Stimulated activated CD4-positive, alpha-beta T cell treated with anti-CD3 and anti-CD28 coated beads, Interleukin-12 subunit alpha, Interleukin-12 subunit beta, amount 100 ng/mL, for 48 hours (primary cell): Measurements from ENCODE around the gene HNRNPUL1.

ENCODE experiments used
- DNase-seq, 3 donors: peaks; one replicate each; pipeline ENCODE4 v3.0.0-alpha.2; 2020; ENCODE audit warnings: low read depth in 2 of 3, low spot score in 1 of 3

The HNRNPUL1 gene

DNA sequence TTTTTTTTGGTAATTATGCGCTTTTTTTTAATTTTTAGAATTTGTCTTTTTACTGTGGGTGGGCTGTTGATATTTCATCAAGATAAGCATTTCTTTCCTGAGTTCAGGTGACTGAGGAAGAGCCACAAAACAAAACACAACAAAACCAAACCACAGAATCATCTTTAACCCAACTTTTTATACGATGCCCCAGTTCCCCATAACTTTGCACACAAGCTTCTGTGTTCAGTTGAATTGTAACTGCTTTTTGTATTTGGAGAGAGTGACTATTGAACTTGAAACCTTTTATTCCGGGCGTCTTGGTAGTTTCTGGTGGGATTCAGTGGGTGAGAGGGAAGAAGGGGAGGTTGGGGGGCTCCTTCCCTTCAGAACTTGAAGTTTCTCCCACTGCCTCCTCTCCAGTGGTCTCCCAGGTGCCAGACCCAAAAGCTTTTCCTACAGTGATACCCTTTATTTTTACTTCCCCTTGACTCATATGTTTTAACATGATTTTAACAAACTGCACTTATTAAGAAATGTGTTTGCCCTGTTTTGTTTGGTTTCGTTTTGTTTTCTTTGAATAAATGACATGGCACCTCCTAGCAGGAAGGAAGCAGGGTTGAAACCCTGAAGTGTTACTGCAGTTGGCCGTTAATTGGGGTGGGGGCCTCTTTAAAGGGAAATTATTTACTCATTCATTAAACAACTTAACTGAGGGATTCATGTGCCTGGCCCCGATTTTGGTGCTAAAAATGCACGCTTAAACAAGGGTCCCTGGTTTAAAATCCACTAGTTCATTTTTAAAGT, 43.1 kb downstream of the HNRNPUL1 start:
- no peak for DNase-seq

DNA sequence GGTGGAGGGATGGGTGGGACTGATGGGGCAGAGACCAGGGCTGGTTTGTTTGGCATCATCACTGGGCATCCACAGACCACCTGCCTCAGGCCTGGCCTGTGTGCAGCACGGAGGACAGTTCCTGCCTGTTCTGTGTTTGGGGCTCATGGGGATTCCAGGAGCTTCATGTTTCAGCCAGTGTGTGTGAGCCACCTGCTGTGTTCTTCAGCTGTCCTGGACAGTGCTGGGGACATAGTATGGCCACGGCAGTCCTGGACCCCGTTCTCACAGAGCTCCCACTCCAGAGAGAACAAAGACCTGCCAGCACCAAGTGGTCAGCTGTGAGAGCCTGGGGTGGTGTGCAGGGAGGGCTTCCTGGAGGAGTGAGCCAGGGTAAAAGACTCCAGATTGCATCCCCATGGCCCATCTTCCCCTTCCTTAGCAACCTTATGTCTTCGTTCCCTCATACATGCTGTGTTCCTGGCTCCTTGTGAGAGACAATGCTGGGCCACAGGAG, 43.8 kb downstream of the HNRNPUL1 start:
- DNase-seq: no peak

DNA sequence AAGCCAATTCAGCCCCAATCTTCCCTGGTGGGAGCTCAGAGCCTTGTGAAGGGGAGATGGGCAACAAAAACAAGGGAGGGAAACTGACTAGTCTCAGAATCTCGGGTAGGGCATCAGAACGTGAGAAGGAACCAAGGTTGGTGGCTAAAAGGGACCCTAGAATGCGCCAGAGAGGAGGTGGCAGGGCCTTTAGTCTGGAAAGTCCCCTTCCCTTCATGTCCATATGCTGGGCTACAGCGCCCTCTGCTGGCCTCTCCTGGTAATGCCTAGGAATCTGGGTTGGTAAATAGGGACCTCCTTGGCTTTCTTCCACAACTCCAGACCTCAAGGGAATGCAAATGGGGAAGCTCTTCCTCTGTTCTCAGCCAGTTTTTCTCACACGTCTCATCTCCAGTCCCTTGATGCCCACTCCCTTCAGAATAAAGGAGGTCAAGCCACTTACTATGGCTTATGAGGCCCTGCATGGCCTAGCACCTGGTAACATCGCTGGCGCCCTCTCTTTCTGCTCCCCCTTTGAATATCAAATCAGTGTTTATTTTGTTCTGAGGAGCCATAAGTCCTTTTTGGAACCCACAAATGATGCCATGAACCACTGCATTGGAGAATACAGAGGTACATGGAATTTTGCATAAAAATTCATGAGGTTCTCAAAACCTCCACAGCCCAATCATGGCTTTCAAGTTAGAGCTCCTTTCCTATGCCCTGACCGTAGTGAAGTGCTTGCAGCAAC, 44.4 kb downstream of the HNRNPUL1 start:
- peak; percentile 87 to 98 (median 88) for DNase-seq

DNA sequence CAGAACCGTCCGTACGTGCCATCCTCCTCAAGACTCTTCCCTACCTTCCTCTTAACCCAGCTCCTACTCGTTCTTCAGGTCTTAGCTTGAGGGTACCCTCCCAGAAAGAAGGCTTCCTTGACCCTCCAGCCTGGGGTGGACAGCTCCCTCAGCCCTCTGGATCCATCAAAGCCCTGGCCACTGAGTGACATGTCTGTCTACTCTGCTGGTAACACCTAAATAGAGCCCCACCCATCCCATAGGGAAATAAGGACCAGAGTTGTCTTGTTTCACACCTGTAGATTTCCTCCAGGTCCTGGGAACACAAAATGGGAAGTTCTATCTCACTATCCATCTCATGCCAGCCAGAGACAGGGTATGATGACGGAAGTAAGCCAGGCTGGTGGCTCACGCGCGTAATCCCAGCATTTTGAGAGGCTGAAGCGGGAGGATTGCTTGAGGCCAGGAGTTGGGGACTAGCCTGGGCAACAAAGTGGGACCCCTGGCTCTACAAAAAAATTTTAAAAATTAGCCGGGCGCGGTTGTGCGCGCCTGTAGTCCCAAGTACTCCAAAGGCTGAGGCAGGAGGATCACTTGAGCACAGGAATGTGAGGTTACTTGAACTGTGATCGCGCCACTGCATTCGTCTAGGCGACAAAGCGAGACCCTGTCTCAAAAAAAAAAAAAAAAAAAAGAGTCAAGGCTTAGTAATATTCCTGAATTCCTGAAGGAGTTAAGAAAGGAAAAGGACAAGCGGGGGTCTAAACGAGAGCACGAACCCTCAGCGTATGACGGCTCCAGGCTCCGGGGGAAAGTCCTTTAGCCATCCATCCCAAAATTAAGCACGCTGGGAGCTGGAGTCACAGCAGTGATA, 45.2 kb downstream of the HNRNPUL1 start:
- no peak for DNase-seq

DNA sequence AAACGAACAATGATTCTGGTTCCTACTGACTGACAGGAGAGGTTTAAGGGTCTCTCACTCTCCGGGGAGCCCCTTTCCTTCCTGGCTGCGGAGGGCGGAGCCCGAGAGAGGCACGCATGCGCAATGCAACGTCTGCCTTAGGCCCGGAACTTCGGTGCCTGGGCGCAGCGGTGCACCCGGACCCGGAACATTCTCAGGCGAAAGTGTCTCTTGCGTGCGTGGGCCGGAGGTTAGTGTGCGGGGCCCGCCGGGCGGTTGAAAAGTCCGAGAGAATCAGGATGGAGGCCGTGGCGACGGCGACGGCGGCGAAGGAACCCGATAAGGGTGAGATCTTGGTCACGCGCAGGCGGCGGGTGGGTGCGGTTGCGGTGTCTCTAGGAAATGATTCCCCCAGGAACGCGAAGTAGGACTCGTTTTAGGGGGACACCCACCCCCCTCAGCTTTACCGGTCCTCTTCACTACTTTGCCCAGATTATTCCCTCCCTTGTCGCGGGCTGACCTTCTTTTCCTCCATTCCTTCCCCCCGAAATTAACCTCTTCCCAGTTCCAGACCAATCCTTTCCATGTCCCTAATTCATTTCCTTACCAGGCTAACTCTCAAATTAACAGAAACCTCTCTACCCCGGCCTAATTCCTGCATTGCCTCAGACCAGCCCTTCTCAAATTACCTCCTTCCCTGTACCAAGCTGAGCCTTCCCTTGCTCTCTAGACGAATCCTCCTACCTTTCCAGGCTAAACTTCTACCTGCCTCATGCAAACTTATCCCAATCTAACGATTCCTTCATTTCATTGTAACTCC, 46.1 kb downstream of the HNRNPUL1 start, which contains the start of gene CCDC97:
Gene CCDC97 (plus strand): TSS at position 140 of the 799 bp plus-strand sequence. CDS start 139 bp downstream, at position 279.
- DNase-seq: peak; percentile 79 to 85 (median 85)

DNA sequence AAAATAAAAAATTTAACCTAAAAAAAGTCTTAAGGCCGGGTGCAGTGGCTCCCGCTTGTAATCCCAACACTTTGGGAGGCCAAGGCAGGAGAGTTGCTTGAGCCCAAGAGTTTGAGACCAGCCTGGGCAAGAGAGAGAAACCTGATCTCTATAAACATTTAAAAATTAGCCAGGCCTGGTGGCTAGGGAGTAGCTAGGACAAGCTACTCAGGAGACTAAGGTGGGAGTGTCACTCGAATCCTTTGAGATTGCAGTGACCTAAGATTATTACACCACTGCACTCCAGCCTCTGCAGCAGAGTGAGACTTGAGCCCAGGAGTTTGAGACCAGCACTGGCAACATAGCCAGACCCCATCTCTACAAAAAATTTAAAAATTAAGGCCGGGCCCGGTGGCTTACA, 46.9 kb downstream of the HNRNPUL1 start:
- no peak for DNase-seq

DNA sequence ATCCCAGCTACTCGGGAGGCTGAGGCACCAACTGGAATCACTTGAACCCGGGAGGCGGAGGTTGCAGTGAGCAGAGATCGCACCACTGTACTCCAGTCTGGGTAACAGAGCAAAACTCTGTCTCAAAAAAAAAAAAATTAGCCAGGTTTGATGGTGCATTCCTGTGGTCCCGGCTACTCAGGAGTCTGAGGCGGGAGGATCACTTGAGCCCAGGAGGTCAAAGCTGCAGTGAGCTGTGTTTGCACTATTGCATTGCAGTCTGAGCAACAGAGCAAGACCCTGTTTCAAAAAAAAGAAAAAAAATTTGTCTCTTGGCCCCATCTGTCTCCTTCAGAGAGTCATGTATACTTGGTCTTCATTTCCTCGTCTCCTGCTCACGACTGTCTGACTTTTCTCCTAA, 47.4 kb downstream of the HNRNPUL1 start:
- DNase-seq: no peak

DNA sequence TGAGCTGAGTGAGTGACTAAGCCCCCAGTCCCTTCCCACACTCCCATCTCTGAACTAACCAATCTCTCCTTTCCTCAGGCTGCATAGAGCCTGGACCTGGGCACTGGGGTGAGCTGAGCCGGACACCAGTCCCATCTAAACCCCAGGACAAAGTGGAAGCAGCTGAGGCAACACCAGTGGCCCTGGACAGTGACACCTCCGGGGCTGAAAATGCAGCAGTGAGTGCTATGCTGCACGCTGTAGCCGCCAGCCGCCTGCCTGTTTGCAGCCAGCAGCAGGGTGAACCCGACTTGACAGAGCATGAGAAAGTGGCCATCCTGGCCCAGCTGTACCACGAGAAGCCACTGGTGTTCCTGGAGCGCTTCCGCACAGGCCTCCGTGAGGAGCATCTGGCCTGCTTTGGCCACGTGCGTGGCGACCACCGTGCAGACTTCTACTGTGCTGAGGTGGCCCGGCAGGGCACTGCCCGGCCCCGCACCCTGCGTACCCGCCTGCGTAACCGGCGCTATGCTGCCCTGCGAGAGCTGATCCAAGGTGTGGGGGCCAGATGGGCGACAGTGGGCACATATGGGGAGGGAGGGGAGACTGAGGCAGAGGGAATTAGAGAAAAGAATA, 52.2 kb downstream of the HNRNPUL1 start:
- DNase-seq: no peak

DNA sequence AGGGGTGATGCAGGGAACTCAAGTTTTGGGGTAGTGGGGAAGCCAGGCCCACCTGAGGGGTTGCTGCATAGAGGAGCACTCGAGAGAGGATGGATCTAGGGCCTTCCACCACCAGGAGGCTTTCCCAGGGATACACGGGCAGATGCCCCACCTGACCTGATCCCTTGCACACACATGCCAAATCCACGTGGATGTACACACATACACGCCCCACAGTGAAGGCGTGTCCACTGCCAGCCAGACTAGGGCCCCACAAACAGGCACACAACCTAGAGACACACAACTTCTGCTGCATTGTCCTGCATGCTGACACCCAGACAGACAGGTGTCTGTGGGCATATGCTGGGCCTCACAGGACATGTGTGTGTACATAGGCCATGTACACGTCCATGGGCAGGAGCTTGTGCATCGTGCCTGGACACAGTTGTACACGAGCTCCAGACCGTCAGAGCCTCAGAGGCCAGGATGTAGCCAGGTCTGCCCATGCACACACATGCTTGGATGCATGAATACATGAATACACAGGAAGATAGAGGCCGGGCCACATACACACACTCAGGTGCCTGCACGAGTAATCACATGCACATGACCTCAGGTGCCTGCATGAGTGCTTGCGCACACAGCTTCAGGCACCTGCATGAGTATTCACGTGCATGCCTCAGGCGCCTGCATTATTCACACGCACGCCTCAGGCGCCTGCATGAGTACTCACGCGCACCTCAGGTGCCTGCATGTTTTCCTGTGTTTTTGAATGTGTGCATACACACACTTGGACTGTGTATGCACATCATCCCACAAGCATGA, 54.7 kb downstream of the HNRNPUL1 start:
- no peak for DNase-seq

DNA sequence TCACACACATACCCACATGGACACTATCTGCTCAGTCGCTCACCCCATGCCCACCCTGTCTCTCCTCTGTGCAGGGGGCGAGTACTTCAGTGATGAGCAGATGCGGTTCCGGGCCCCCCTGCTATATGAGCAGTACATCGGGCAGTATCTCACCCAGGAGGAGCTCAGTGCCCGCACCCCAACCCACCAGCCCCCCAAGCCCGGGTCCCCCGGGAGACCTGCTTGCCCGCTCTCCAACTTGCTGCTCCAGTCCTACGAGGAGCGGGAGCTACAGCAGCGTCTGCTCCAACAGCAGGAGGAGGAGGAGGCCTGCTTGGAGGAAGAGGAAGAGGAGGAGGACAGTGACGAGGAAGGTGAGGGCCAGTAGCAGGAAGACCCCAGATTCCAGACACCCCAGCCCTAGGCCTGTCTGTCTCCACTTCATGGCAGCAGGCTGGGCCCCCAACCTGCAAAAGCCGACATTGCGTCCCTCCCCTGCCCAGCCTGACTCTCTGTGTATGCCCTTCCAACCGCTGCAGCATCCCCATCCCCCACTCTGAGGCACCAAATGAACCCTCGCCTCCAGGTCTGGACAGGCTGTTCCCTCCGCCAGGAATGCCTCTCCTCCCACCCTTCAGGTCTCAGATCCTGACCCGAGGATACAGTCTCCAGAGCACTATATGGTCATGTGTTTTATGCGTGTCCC, 55.5 kb downstream of the HNRNPUL1 start:
- DNase-seq: no peak

DNA sequence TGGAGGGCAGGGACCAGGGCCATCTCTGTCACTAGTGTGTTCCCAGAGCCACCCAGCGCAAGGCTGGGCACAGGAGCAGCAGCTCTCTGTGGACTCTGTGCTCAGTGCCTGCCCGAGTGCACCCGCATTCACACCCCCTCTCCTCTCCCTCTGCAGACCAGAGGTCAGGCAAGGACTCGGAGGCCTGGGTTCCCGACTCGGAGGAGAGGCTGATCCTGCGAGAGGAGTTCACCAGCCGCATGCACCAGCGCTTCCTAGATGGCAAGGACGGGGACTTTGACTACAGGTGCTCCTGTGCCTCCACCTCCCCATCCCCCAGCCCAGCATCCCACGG, 56.0 kb downstream of the HNRNPUL1 start:
- DNase-seq: no peak

DNA sequence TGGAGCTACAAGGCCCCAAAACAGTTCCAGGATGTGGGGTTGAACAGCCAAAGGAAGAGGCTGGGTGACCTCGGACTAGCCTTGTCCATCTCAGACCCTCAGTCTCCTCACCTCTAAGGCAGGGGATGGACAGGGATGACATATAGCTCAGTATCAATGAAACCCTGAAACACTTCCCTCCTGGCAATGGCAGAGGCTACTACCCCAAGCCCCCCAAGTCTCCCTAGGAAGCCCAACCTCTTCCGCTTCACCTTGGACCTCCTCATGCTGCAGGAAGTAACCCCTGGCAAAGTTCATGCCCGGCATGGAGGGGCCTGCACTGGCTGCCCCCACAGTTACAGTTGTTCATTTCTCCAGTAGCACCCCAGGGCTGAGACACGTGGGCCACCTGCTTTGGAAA, 56.4 kb downstream of the HNRNPUL1 start:
- no peak for DNase-seq

DNA sequence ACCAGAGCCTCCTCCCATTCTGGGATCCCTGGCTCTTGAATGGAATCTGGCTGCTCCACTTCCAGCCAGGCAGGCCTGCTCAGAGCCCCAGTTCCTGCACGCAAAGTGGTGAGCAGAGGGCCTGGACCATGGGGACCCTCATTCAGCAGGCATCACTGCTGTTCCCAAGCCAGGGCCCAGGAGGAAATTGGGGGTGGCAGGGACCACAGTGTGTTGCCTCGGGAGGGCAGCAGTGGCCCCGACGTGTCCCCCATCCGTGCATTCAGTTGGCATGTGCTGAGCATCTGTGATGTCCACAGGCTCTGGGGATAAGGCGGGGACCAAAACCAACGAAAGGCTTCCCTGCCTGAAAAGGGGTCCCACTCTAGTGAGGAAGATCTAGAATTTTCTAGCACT, 57.0 kb downstream of the HNRNPUL1 start:
- no peak for DNase-seq

DNA sequence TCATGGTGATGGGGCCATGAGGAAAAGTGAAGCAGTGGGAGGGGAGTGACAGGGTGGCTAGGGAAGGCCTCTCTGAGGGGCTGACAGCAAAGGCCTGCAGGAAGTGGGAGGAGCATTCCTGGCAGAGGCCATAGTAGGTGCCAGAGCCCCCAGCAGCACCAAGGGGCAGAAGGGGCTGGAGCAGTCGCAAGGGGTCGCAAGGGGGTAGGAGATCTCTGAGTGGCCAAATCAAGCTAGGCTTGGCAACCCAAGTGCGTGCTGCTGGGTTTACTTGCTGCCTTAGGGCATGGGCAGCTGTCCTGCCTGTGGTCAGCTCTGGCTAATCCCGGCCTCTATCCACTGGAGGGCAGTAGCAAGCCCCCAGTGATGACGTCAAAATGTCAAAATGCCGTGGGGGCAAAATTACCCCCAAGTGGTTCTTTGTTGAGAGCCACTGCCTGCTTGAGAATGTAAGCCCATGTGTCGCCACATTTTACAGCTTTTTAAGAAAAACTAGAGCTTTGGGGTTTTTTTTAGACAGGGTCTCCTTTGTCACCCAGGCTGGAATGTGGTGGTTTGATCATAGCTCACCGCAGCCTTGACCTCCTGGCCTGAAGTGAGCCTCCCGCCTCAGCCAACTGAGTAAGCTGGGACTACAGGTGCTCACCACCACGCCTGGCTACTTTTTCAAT, 57.6 kb downstream of the HNRNPUL1 start:
- no peak for DNase-seq

DNA sequence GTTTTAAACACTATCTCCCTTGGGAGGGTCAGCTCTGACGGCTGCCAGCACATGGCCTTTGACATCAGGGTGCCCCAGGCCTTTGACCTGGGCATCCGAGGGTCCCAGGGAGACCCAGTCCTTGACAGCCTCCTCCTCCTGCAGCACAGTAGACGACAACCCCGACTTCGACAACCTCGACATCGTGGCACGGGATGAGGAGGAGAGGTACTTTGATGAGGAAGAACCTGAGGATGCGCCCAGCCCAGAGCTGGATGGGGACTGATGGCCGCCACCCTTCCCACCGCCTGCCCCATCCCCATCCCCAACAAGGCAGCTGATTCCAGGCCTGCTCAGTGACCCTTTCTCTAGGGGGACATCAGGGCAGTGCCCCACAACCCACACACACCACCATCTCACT, 58.3 kb downstream of the HNRNPUL1 start:
- DNase-seq: no peak

DNA sequence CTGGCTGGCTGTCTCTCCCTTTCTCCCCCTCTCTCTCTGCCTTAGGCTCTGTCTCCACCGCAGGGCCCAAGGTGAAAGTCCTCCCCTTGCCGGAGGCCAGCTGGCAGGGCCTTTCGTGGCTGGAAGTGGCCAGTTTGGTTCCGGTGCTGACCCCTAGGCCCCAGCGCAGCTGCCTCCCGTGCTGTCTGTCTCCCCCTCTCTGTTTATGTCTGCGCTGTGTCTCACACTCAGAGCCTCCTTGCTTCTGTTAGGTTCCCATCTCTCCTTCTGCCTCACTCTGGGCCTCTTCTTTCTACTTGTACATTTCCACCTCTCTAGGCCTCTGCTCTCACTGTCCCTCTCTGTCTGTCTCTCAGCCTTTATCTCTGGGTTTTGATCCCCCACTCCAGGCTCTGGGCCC, 58.9 kb downstream of the HNRNPUL1 start:
- DNase-seq: no peak

DNA sequence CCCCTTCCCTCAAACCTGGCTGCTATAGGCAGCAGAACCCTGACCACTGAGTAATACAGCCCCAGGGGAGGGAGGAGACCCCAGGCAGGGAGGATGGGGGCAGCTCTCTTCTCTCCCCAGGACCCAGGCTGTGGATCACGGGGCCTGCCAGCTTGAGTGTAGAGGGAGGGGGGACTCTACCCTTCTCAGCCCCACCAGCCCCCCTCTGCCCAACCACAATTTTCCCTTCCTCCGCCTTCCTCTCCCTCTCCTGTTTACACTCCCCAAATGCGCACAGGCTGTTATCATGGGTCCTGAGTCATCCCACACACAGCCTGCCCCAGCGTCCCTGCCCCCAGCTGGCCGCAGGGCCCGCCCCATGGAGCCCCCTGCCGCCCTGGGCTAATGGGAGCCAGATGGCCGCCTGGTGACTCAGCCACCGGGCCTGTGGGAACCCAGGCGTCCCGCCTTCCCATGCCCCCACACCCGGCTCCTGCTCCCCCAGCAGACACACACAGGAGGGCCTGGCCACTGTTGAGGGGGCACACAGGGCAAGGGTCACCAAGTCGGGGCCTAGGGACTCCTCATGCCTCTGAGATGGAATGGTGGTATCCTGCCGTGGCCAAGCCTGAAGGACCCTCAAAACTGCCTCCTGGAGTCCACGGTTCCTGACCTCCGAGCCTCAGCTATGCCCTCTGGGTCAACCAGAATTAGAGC, 59.4 kb downstream of the HNRNPUL1 start:
- DNase-seq: no peak

DNA sequence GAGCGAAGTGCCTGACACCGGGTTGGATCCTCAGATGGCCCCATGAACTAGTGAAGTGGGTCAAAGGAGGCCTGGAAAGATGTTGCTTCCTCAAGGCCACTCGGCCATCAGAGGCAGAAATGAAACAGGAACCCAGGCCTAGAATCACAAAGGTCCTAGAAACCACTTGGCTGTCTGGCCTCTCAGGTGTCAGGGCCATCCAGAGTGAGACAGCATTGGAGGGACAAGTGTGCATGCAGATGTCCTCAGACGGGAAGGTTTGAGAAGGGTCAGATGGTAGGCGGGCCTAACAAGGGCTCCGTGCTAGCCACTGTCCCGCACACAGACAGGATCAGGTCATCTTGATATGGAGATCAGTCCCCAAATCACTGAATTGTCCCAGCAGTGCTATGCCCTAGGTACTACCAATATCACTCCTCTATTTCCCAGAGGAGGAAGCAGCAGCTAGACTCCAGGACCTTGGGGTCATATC, 60.1 kb downstream of the HNRNPUL1 start:
- DNase-seq: no peak
